ENCODE data around the gene MRPS9.
A peak's percentile ranks its signal among the peaks of the same experiment; 100 is the strongest.

MRPS9 gene

DNA sequence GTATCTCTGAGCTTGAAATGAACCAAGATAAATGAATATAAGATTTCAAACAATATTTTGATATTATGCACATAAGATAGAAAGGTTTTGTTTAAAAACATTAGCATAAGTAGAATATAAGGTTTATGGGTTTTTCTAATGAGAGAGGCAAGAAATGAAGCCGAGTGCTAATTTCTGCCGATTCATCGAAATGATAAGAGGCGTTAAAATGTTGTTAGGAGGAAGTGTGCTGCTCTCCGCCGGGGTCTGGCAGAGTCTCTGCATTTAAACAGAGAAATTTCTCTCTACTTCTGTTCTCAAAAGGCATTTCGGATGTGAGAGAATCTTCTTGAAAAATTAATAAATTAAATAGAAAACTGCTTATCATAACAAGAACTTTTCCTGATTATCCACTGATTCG, 83.6 kb downstream of the MRPS9 start:
- no peak for DNase-seq (ENCODE audit: low read depth)

DNA sequence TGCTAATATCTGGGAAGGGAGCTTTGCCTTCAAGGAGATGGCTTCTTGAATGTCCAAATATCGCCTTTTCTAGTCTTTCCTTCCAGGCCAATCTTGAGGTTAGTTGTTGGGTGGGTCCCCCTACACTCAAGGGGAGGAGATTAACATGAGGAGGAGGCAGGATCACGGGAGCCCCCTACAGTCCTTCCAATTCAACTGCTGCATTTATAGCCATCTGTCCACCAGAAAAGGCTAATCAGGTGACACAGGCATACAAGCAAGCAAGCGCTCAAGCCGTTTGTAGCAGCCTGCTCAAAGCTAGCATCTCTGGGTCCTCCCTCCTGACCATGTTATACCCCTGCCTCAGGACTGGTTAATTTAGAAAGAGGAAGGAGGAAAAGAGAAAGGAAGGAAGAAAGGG, 87.6 kb downstream of the MRPS9 start:
- DNase-seq (ENCODE audit: low read depth): no peak

DNA sequence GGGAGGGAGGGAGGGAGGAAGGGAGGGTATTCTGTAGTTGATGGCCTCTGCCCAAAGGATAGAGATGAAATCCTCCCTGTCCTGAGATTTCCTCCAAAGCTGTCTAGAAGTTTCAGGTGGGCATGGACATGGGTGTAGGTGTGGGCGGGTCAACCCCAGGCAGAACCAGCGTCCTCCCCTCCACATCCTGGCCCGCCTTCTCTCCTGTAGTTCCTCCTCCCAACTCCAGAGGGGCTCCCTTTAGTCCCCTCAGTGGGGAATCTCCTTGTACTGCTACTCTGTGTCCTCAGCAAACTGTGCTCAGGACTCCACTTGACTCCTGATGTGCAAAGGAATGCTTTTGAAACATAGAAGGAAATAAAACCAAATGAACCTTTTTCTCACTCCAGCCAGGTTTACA, 88.1 kb downstream of the MRPS9 start:
- DNase-seq (ENCODE audit: low read depth): no peak

DNA sequence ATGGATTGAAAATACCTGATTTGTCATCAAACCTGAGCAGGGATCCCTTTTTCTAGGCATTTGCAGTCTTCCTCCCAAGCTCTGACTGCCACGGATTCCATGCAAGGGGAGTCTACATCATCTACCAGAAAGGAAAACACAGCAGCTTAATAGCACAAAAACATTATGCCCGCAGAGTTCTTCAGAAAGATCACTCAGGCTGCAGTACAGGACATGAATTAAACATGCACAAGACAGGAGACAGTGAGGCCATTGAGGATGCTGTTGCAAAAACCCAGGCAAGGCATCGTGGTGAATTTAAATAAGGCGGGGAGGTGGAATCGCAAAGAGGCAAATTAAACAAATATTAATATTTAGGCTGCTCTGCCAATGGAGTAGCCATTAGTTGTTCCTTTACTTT, 88.5 kb downstream of the MRPS9 start:
- DNase-seq (ENCODE audit: low read depth): no peak

DNA sequence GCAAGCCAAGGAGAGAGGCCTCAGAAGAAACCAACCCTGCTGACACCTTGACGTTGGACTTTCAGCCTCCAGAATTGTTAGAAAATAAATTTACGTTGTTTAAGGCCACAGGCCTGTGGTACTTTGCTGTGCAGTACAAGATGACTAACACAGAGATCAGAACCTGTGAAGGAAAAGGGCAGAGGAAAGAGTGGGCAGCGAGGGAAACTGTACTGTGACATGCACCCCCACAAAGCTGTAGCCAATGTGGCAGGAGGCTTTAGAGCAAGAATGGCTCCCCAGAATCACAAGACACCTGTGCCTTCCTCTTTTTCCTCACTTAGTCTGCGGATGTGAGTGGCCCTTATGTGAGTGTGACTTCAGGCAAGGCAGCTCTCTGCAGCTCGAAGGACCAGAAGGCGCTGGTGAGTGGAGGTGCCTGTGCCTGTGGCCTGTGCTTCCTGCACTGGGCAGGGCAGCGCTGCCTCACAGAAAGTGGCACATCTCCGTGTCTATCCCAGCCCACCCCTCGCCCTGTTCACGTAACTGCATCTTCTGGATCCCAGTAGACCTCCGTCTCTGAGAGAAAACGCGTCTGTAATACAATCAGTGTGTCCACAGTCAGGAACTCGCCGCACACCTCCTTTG, 89.5 kb downstream of the MRPS9 start:
- no peak for DNase-seq (ENCODE audit: low read depth)

DNA sequence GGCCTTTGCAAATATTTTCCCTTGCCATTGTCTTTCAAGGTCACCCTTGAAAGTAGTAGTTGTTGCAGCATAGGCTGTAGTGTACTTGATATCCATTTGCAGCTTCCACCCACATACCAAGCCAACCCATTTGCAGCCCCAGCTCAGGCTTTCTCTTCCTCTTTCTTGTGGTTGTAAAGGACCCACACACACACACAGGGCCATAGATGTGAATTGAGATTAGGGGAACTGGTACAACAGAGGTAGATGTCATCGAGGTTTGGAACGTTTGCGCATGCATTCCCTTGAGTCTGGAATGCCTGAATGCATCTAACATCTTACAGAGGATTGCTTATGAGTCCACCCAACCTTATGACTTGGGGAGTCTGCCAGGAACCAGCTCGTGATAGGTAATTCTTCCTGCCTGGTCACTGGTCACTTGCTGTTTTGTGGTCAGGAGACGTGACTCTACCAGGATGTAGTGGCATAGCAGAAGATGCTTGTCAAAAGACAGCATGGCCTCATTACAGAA, 91.9 kb downstream of the MRPS9 start:
- DNase-seq (ENCODE audit: low read depth): no peak

DNA sequence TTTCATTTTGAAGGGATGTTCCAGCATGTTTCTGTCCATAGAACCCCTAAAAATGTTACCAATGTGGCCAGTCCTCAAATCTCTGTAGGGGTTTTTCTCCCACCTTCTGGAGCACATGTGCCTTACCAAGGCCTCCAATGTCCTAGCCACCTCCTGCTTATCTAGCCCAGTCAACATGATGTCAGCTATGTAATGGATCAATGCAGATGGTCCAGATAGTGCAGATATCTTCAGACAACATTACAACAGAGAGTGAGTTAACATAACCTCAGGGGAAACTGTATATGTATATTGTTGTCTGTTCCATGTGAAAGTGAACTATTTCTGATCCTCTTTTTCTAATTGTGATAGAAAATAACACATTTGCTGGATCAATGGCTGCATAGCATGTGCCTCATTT, 92.7 kb downstream of the MRPS9 start:
- DNase-seq (ENCODE audit: low read depth): no peak

DNA sequence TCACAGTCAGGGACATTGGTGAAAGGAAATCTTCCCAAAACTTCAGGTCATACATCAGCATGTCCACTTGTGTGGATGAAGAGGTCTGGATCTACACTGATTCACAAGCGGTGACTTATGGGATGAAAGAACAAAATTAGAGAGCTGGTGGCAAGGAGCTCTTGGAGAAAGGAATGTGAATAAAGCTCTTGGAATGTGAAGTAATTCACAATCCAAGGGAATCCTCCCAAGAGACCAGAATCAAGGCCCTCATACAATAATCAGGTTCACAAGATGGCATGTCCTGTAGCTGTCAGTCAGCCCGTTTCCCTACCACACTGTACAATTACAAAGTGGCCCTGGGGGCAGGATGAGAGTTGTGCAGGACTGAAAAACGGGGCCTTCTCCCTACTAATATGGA, 96.2 kb downstream of the MRPS9 start:
- no peak for DNase-seq (ENCODE audit: low read depth)

DNA sequence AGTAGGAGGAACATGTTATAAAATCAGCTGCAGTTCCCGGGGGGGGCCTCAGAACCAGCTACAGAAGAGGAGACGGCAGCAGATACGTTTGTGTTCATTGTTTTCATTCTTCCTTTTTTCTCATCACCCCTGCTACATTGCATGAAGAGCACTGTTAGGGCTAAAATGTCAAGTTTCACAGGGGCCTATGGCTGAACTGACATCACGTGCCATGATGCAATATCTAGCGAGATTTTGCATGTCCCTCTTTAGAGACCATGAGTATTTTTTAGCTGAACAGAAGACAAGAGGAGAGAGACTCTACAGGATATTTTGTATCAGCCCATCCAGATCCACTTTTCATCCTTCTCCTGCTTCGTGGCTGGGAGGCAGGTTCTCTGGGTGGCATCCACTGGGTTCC, 97.6 kb downstream of the MRPS9 start:
- no peak for DNase-seq (ENCODE audit: low read depth)

DNA sequence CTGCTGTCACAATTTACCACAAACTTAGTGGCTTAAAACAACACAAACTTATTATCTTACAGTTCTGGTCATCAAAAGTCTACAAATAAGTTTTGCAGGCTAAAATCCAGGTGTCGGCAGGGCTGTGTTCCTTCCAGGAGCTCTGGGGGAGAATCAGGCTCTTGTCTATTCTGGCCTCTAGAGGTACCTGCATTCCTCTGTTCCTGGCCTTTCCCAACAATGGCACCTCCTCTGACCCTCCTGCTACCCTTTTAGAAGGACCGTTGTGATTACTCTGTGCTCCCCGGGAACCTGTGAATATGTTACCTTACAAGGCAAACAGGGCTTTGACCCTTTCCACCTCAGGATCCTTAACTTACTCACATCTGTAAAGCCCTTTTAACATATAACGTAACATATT, 98.5 kb downstream of the MRPS9 start:
- no peak for DNase-seq (ENCODE audit: low read depth)

DNA sequence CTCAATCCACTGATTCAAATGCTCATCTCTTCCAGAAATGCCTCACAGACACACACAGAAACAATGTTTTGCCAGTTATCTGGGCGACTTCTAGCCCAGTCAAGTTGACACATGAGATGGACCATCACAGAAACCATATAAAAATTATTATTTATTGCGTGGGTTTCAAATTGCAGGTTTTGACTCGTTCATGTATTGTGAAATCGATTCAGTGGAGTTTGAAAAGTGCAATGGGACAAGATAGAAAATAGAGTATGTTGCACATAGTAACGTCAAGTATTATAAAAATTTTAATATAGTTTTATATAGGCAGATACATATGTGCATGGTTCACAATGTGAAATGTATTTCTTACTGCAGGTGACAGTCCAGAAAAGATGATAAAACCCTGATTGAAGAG, 100.8 kb downstream of the MRPS9 start:
- no peak for DNase-seq (ENCODE audit: low read depth)

DNA sequence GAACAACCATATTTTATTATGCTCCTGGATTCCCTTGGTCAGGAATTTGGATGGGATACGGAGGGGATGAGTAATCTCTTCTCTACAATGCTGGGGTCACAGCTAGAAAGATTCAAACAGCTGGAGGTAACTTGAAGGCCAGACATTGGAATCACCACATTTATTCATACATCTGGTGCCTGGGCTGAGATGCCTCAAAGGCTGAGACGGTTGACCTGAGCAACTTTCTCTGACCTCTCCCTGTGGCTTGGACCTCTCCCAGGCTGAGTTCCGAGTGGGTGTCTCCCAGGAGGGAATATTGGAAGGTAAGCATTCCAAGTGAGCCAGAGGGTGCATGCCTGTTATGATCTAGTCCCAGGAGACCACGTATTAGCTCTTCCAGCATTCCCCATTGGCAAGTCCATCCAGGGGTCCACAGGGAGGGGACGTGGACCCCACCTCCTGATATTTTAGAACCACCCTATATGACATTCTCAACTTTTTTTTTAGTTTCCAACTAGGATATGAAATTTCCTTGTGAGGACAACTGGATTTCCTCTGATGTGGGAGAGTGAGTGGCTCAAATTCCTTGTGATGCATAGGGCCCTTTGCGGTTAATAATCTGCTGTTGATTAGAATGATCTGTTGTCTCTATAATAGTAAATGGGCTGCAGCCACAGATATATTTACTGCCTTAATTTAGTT, 101.8 kb downstream of the MRPS9 start:
- DNase-seq (ENCODE audit: low read depth): no peak

DNA sequence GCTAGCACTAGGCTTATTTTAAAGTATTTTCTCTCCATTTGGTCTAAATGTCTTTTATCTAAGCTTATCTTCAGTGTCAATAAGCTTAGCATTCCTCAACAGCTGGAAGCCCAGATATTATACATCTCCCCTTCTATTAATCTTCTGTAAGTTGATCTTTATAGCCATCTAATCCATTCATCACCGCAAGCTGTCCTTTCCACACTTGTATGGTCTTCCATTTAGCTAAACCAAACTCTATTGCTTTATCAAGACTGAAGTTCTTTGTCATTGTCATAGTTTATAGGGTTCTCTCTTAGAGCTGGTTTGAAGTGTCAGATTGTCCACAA, 102.3 kb downstream of the MRPS9 start:
- DNase-seq (ENCODE audit: low read depth): no peak

DNA sequence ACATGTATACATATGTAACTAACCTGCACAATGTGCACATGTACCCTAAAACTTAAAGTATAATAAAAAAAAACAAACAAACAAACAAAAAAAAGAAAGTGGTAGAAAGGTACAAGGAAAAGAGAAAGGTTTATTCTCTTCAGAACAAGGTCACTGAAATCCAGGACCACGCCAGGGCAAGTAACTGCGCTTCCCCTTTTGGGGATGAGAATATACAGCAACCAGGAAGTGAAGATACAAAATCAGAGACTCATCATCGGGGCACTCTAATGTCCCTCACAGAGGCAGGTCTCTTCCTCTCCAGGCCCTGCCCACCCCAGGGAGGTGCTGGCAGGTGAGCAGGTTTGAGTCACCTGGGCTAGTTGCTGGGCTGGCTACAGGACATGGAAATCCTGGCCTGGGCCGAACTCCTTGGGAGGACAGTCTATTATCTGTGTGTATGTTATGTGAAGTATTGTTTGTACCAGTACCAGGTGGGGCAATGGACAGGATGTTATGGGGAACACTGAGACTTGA, 103.3 kb downstream of the MRPS9 start:
- no peak for DNase-seq (ENCODE audit: low read depth)

DNA sequence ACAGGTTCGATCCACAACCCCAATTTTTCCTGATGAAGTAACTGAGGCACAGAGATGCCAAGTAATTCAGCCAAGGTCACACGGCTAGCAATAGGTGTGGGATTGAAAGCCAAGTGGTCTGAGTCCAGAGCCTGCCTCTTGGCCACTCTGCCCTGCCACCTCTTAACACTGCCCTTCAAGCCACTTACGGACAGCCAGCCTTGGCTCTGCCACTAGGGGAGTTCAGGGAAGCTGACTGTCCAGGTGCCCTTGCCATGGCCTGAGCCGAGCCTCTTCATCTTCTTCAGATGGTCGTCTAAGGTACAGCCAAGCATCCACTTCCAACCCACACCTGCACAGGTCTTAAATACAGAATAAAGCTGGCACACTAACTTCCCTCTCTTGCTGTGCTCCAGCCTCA, 104.4 kb downstream of the MRPS9 start:
- DNase-seq (ENCODE audit: low read depth): no peak

DNA sequence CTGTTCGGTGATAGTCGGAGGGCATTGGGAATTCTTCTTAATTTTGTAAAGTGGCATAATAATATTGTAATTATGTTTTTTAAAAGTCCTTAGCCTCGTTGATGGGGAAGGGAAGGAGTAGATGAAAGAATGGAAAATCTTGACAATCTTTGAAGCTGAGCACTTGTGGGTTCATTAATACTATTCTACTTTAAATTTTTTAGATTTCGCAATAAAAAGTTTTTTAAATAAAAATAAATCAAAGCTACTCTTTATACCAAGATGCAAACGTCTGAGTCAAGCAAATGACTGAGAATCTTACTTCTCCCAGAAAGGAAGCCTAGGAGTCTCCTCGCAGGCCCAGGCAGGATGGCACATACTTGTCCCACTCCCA, 105.2 kb downstream of the MRPS9 start:
- no peak for DNase-seq (ENCODE audit: low read depth)

DNA sequence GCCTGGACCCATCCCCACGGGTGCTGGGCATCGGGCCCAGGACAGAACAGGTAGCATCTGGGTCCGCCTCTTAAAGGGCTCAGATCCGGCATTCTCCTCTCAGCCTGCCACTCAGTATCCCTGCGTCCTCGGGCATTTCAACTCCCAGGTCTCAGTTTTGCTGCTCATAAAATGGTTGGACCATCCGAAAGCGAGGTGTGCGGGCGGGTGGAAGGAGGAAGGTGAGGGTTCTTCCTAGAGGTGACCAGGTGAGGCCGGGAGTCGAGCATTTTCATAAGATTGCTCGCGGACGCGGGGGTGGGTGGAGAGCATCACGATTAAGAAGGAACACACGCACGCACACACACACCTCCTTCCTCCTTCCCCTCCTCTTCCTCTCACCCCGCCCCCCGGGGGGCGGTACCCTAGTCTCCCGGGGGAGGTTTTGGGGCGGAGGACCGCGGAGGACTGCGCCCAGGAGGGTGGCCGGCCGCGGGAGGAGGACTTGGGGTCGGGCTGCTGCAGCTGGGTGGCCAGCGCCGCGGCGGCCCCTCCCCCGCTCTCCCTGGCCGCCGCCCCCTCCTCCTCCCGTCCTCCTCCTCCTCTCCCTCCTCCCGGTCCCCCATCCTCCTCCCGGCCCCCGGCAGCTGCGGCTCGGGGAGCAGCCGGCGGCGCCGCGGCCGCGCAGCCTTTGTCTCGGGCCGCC, 105.7 kb downstream of the MRPS9 start:
- peak; percentile 13 for DNase-seq (ENCODE audit: low read depth)

DNA sequence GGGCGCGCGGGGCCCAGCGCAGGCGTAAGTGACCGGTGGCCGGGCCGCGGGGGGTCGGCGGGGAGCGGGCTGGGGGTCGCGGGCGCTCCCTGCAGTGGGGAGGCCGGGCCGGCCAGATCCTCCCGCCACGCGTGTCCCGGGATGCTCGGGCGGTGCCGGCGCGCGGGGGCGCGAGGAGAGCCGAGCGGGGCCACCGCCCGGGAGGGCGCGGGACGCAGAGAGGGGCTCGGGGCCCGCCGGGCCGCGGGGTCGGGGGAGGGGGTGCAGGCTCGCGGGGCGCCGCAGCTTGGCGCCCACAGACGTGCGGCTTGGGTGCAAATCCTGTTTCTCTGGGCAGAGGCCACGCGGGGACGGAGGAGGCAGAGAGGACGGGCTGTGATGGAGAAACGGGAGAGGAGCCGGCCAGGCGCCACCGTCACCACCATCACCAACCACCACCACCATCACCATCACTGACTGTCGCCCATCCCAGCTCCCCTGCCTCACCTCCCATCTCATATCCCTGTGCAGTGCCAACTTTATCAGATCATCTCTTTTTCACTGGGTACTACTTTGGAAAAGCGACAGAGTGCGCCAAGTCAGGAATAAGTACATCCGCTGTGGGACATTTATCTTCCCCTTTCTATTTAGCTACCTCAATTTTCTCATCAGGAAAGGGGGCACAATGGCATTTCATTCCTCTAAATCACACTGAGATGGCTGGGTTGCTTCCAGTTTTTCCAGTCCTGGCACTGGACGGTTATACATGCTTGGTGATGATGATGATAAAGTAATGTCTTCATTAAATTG, 106.5 kb downstream of the MRPS9 start:
- DNase-seq (ENCODE audit: low read depth): no peak

DNA sequence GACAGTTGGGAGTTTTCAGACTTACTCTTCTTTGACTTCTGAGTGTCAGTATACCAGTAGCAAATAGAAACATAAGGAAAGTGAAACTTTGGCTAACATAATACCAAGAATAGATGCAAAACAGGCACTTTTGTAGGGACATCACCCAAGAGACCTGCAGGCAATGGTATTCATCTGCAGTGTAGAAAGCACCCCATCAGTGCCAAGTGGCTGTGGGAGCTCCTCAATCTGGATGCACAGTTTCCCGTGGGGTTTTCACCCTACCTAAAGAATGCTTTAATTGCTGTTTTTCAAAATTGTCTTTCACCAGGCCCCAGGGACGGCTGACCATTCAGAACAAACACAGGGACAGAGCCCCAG, 107.1 kb downstream of the MRPS9 start:
- no peak for DNase-seq (ENCODE audit: low read depth)

DNA sequence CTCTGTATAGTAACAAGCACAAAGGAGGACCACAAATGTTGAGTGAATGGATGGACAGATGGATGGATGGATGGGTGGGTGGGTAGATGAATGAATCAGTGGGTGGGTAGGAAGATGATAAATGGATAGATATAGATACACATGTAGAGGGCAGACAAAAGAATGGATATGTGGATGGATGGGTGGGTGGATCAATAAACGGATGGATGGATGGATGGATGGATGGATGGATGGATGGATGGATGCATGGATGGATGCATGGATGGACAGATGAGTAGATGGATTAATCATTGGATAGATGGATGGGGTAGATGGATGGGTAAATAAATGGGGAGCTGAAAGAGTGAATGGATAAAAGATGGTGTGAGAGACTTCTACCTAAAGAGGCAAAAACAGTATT, 111.4 kb downstream of the MRPS9 start:
- DNase-seq (ENCODE audit: low read depth): no peak

Data from stimulated activated CD4-positive, alpha-beta T cell treated with anti-CD3 and anti-CD28 coated beads, Interleukin-2, amount 100 ng/mL, for 4 hours (primary cell).